Uterus (tissue), 4 donors: Measurements from ENCODE around the gene SLC39A3. TPM values are rescaled to one million over a fixed set of nuclear protein-coding genes. Genes with fewer than 3 reads are reported as not detected.

Experiments used
- DNase-seq, 2 donors: peaks; one replicate each; pipeline ENCODE4 v3.0.0-alpha.2; 2019 to 2020
- H3K27ac ChIP-seq, 2 donors: fragments of 200-600 bp; sonication (generic); 1 replicate in 1 of 2; 2 replicates in 1 of 2; pipeline ENCODE4 v1.5.1; 2016 to 2018
- H3K27me3 ChIP-seq, 2 donors: fragments of 200-600 bp; sonication (generic); one replicate each; pipeline ENCODE4 v1.5.1; 2018 to 2019; ENCODE audit warnings: control low read depth in 1 of 2
- H3K36me3 ChIP-seq, 2 donors: fragments of 200-600 bp; sonication (generic); one replicate each; pipeline ENCODE4 v1.5.1; 2019; ENCODE audit warnings: control low read depth in 1 of 2
- H3K4me1 ChIP-seq, 2 donors: fragments of 200-600 bp; sonication (generic); one replicate each; pipeline ENCODE4 v1.5.1; 2018 to 2019; ENCODE audit warnings: control low read depth in 1 of 2
- H3K4me3 ChIP-seq, 2 donors: fragments of 200-600 bp; sonication (generic); 1 replicate in 1 of 2; 2 replicates in 1 of 2; pipeline ENCODE4 v1.5.1; 2018 to 2019; ENCODE audit warnings: mild to moderate bottlenecking in 1 of 2
- H3K9me3 ChIP-seq, 2 donors: fragments of 200-600 bp; sonication (generic); one replicate each; pipeline ENCODE4 v1.5.1; 2019; ENCODE audit warnings: control low read depth in 1 of 2
- POLR2A ChIP-seq, 2 donors: fragments of 450-650 bp; IDR thresholded peaks; one replicate each; pipeline ENCODE4 v1.6.1; 2016; ENCODE audit warnings: antibody characterized with exemption in 2 of 2, mild to moderate bottlenecking in 1 of 2, moderate library complexity in 1 of 2
- intact Hi-C: fragments of 100-400 bp; cut with DNase I; formaldehyde crosslinking; loops from one replicate; pipeline ENCODE4 v1.15.1; 2023; ENCODE audit warnings: low total_unique reads
- total RNA-seq, 4 donors: library from RNA; depleted of rRNA in 3 of 4; stranded (reverse); fragments of >200 nt in 3 of 4; gene quantifications; one replicate each; pipeline versions ENCODE4 v1.1.0 to v1.2.4, GENCODE V29; 2014 to 2023
- TF ChIP-seq, protein P1 (sequence below), 4 experiments: fragments of 200-600 bp in 2 of 4; fragments of 450-650 bp in 2 of 4; sonication (generic) in 2 of 4; IDR thresholded peaks; one replicate each; pipeline ENCODE4 v1.5.1; 2016 to 2019; ENCODE audit warnings: antibody characterized with exemption in 4 of 4, mild to moderate bottlenecking in 2 of 4, moderate library complexity in 1 of 4
- donor health status: DM: yes; HTN: yes; CAD: no.

SLC39A3 gene
- total RNA-seq, 4 donors from 2014 or later: 4.7 to 138 (median 28.2) TPM

DNA sequence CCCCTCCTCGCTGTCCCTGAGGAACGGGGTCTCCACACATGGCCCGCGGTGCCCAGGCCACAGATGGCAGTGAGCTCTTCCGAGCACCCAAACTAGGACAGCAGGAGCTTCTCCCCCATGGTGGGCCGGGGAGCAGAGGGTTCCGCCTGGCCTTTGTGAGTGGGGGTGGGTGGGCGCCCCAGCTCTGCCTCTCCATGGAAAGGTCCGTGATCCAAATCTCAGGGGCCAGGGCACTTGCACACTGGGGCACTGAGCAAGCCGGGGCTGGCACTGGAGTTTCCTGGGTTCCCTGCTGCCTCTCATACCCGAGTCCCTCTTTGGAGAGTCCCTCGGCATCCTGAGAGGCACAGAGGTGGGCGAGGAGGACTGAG is 16.5 kb downstream of the SLC39A3 start:
- intact Hi-C loops: no loop called here
- TF ChIP-seq, protein P1, sequence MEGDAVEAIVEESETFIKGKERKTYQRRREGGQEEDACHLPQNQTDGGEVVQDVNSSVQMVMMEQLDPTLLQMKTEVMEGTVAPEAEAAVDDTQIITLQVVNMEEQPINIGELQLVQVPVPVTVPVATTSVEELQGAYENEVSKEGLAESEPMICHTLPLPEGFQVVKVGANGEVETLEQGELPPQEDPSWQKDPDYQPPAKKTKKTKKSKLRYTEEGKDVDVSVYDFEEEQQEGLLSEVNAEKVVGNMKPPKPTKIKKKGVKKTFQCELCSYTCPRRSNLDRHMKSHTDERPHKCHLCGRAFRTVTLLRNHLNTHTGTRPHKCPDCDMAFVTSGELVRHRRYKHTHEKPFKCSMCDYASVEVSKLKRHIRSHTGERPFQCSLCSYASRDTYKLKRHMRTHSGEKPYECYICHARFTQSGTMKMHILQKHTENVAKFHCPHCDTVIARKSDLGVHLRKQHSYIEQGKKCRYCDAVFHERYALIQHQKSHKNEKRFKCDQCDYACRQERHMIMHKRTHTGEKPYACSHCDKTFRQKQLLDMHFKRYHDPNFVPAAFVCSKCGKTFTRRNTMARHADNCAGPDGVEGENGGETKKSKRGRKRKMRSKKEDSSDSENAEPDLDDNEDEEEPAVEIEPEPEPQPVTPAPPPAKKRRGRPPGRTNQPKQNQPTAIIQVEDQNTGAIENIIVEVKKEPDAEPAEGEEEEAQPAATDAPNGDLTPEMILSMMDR (IDR thresholded peaks at IDR 0.05): no peak
- no peak for TF ChIP-seq POLR2A (IDR thresholded peaks at IDR 0.05)
- Histone ChIP-seq H3K27ac (peak overlapping the region; percentile 81 to 88), H3K4me3 (no peak overlapping the region), H3K9me3 (no peaks in the 10 kb centered on the region), H3K27me3 (peaks cover 0 to 8% of the 10 kb centered on the region in 2 donors), H3K4me1 (peaks cover 0 to 32% of the 10 kb centered on the region in 2 donors), H3K36me3 (no peaks in the 10 kb centered on the region)
- DNase-seq: no peak

DNA sequence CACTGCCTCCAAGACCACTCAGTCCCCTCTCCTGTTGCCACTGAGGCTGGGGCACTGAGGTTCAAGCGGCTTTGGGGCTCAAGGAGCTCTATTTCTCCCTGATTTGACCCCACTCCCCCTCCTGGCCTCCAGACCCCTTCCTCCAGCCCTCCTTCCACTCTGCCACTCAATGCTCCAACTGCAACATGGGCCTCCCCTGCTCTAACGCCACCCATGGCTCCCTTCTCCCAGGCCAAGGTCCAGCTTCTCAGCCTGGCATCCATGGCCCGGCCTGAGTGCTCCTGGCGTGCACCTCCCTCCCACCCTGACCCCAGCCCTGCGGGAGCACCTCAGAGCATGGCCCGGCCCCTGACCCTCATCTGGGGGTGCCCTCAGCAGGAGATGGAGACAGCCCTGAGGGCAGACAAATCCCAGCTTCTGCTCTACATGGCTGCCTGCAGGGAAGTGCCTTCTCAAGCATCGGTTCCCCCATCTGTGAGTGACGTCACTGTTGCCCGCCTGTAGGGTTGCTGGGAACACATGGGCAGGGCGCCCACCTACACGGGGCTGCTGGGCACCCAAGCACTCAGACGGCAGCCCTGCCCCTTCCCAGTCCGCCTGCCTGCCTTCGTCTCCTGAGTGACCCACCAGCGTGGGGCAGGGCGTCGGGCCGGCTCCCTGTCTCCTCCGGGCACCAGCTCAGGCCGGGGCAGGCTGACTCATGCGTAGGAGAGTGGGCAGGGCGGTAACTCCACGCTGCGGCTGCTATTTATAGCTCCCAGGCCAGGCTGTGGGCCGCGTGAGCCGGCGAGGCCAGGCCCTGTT is 17.1 kb downstream of the SLC39A3 start:
- Histone ChIP-seq H3K27me3 (peaks cover 0 to 8% of the 10 kb centered on the region in 2 donors), H3K36me3 (no peaks in the 10 kb centered on the region), H3K27ac (peak overlapping the region; percentile 81 to 88), H3K4me1 (peaks cover 0 to 32% of the 10 kb centered on the region in 2 donors), H3K9me3 (no peaks in the 10 kb centered on the region), H3K4me3 (no peak overlapping the region)
- intact Hi-C loops: no loop called here
- TF ChIP-seq, protein P1 (IDR thresholded peaks at IDR 0.05): no peak
- TF ChIP-seq POLR2A (IDR thresholded peaks at IDR 0.05): peak in 1 of 2 donors; percentile 40
- peak; percentile 82 to 86 for DNase-seq

DNA sequence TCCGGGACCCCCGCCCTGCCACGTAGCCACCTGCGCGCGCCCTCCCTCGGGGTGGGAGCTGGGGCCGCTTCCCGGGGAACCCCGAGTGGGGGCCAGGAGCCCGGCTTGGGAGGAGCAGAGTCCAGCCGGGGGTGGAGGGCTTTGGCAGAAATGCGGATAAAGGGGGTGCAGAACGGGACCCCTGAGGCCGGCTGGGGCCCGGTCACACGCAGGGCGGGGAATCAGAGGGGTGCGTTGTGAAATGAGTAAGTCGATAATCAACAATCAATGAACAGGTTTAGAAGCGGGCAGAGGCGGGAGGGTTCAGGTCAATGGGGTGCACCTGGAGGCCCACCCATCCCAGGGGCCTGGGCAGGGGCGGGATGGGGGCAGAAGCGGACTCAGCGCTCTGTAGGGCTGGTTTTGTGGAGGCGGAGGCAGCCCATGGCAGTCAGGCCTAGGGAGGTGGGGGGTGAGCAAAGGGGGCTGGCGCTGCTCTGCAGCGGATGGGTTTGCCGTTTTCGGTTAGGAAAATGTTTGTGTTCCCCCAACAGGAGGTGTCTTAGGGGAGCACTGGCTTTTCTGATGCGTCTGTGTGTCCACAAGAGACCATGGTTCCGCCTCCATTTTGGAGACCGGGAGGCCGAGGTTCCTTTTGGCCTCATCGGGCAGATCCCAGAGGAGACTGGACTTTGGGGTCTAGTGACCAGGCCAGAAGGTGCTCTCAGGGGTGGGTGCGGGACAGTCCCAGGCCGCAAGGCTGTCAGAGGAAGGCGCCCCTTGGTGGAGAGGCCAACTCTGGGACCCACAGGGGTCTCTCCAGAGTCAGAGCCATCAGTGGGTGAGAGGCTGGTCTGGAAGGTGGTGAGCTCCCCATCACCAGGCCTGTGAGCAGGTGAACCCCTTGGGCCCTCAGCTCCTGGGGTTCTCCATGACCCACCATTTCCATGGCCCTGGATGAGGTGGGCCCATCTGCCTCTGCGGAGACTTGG is 18.0 kb downstream of the SLC39A3 start:
- no peaks in the 10 kb centered on the region for H3K9me3 ChIP-seq

DNA sequence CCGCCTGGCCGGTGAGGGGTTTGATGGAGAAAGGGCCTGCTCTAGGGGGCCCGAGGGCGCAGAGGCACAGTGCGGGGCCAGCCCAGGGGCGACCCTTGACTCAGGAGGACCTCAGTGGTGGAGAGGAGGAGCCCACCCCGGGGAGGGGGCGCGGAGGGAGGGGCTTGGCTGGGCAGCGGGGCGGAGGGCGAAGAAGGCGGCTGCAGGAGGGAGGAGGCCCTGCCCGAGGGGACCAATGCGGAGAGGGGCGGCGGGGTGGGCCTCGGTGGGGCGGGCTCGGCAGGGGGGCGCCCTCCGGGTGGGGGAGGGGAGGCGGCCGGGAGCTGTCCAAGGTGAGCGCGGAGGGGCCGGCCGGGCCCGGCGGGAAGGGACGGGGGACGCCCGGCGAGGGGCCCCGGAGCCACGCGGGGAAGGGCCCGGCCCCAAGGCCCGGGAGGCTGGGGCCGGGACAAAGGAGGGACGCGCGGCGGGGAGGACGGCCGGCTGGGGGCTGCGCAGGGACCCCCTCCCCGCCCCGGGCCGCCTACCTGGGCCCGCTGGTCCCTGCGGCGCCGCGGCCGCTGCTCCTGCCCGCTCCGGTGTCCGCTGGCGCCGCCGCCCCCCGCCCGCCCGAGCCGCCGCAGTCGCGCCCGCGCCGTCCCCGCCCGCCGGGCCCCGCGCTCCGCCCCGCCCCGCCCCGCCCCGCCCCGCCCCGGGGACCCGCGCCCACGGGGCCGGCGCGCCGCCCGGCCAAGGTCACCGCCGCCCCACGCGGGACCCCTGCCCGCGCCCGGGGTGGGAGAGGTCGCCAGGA is 18.8 kb downstream of the SLC39A3 start, which contains the start of gene DIRAS1:
DIRAS1 (minus strand) TSS at position 596 of the 793 bp plus-strand sequence. CDS start 3,566 bp downstream, outside the sequence.
- peaks cover 0 to 32% of the 10 kb centered on the region in 2 donors for H3K4me1 ChIP-seq
- no peak for DNase-seq
- H3K36me3 ChIP-seq: no peaks in the 10 kb centered on the region
- H3K27me3 ChIP-seq: no peaks in the 10 kb centered on the region
- intact Hi-C loops: no loop called here
- TF ChIP-seq POLR2A (IDR thresholded peaks at IDR 0.05): peak in 1 of 2 donors; percentile 12
- TF ChIP-seq, protein P1 (IDR thresholded peaks at IDR 0.05): no peak
- H3K9me3 ChIP-seq: no peaks in the 10 kb centered on the region
- H3K27ac ChIP-seq: peak within 1 kb of the TSS; percentile 81 to 88
- peak within 1 kb of the TSS; percentile 45 to 53 for H3K4me3 ChIP-seq

More for the DNA sequence above, 18.0 kb downstream of the SLC39A3 start:
- no peaks in the 10 kb centered on the region for H3K36me3 ChIP-seq
- peaks cover 0 to 8% of the 10 kb centered on the region in 2 donors for H3K27me3 ChIP-seq
- TF ChIP-seq, protein P1 (IDR thresholded peaks at IDR 0.05): no peak
- TF ChIP-seq POLR2A (IDR thresholded peaks at IDR 0.05): no peak
- peaks cover 0 to 32% of the 10 kb centered on the region in 2 donors for H3K4me1 ChIP-seq
- intact Hi-C loops: no loop called here
- no peak for DNase-seq
- peak overlapping the region; percentile 81 to 88 for H3K27ac ChIP-seq
- H3K4me3 ChIP-seq: peak overlapping the region; percentile 33 to 45
